ENCODE results near the gene SMIM35.

DNA sequence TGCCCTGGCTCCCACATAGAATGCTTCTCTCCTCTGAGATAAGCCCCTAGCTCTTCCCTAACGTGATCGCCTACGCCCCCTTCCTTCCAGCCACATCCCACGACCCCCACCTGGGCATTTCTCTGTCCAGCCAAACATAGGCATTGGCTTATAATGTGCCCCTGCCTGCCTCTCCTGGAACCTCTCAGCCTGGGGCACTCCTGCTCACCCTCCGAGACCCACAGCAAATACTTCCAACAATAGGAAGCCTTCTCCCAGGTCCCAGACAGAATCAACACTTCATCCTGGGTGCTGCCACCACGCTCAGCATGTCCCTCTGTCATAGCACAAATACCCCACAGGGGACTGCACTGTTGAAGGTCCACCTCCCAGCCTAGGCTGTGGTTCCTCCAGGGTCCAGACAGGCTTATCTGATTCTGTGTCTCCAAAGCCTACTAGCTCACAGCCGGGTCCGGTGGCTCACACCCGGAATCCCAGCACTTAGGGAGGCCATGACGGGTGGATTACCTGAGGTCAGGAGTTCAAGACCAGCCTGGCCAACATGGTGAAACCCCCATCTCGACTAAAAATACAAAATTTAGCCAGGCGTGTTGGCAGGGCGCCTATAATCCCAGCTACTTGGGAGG is 34.1 kb downstream of the SMIM35 start:
- TF ChIP-seq SUZ12 (IDR thresholded peaks at IDR 0.05): no peak
- TF ChIP-seq ELF4 (IDR thresholded peaks at IDR 0.05): no peak
- no peak for TF ChIP-seq FOXK2 (IDR thresholded peaks at IDR 0.05)
- TF ChIP-seq NFRKB (IDR thresholded peaks at IDR 0.05): no peak
- TF ChIP-seq TARDBP (IDR thresholded peaks at IDR 0.05): no peak
